ENCODE results near the gene PARP6.

- TF ChIP-seq EZH2phosphoT487 (IDR thresholded peaks at IDR 0.05; ENCODE audit: low read depth): no peak
- TF ChIP-seq CTCF (IDR thresholded peaks at IDR 0.05; ENCODE audit: low read depth, low read length): no peak
Measured at GRCh38 chr15:72236381-72237003, 35.9 kb downstream of the PARP6 start.

All from OCI-LY3 (cell line).